Upper lobe of right lung (tissue), 1 donor: Measurements from ENCODE around the gene KRTAP12-3. TPM values are rescaled to one million over a fixed set of nuclear protein-coding genes. Genes with fewer than 3 reads are reported as not detected.

ENCODE experiments used
- ATAC-seq: fragments of 200-7000 bp; cut with Tn5 transposase; one replicate; pipeline ENCODE4 v1.9.1; 2020; ENCODE audit warnings: mild to moderate bottlenecking, moderate library complexity
- DNase-seq: peaks from one replicate; pipeline ENCODE4 v3.0.0-alpha.2; 2020
- H3K27ac ChIP-seq: fragments of 200-600 bp; one replicate; pipeline ENCODE4 v1.8.0; 2022
- H3K27me3 ChIP-seq: fragments of 200-600 bp; one replicate; pipeline ENCODE4 v1.8.0; 2022; ENCODE audit warnings: mild to moderate bottlenecking
- H3K36me3 ChIP-seq: fragments of 200-600 bp; one replicate; pipeline ENCODE4 v1.8.0; 2022
- H3K4me1 ChIP-seq: fragments of 200-600 bp; one replicate; pipeline ENCODE4 v1.8.0; 2022
- H3K4me3 ChIP-seq: fragments of 200-600 bp; one replicate; pipeline ENCODE4 v1.8.0; 2022; ENCODE audit warnings: mild to moderate bottlenecking
- H3K9me3 ChIP-seq: fragments of 200-600 bp; one replicate; pipeline ENCODE4 v1.8.0; 2022
- CTCF ChIP-seq: fragments of 200-600 bp; IDR thresholded peaks from one replicate; pipeline ENCODE4 v1.8.0; 2022; ENCODE audit warnings: antibody characterized with exemption
- intact Hi-C: fragments of 100-400 bp; cut with DNase I; formaldehyde crosslinking; loops from one replicate; pipeline ENCODE4 v1.11.0; 2022
- total RNA-seq: library from RNA; stranded (reverse); fragmentation: NEBNext Ultra II Directional; extraction: Animal tissue kit (Norgen Biotek cat#: 25700); gene quantifications from one replicate; pipeline ENCODE4 v1.2.1, GENCODE V29; 2021
- donor health status: DM: no; HTN: yes; CAD: no; lungs with severe emphysema.

Gene KRTAP12-3
- total RNA-seq, 1 donor from 2014 or later: not detected

GRCh38 chr21:44615911-44616590 lies 41.7 kb upstream of the KRTAP12-3 start:
- Histone ChIP-seq H3K4me1 (no peaks in the 10 kb centered on the region), H3K27me3 (no peaks in the 10 kb centered on the region), H3K36me3 (no peaks in the 10 kb centered on the region), H3K27ac (no peak overlapping the region), H3K9me3 (no peaks in the 10 kb centered on the region), H3K4me3 (no peak overlapping the region)
- DNase-seq (peak; percentile 54), ATAC-seq (no peak)
- intact Hi-C loops: no loop called here
- no peak for TF ChIP-seq CTCF

GRCh38 chr21:44616591-44616926 lies 41.2 kb upstream of the KRTAP12-3 start:
- intact Hi-C loops: no loop called here
- DNase-seq: no peak
- Histone ChIP-seq H3K36me3 (no peaks in the 10 kb centered on the region), H3K27me3 (no peaks in the 10 kb centered on the region), H3K4me3 (no peak overlapping the region), H3K4me1 (no peaks in the 10 kb centered on the region), H3K9me3 (no peaks in the 10 kb centered on the region), H3K27ac (no peak overlapping the region)
- ATAC-seq: no peak
- TF ChIP-seq CTCF: no peak

- DNase-seq: peak; percentile 51
- intact Hi-C loops: no loop called here
- Histone ChIP-seq H3K4me3 (no peak overlapping the region), H3K27me3 (no peaks in the 10 kb centered on the region), H3K36me3 (no peaks in the 10 kb centered on the region), H3K4me1 (no peaks in the 10 kb centered on the region), H3K9me3 (no peaks in the 10 kb centered on the region), H3K27ac (no peak overlapping the region)
- no peak for TF ChIP-seq CTCF
- ATAC-seq: no peak
Measured at GRCh38 chr21:44617071-44617501, 40.6 kb upstream of the KRTAP12-3 start.

GRCh38 chr21:44618504-44618903 lies 39.2 kb upstream of the KRTAP12-3 start:
- DNase-seq (peak; percentile 64), ATAC-seq (peak; percentile 79)
- Histone ChIP-seq H3K27me3 (no peaks in the 10 kb centered on the region), H3K36me3 (no peaks in the 10 kb centered on the region), H3K4me1 (no peaks in the 10 kb centered on the region), H3K9me3 (peaks cover 5% of the 10 kb centered on the region), H3K4me3 (no peak overlapping the region), H3K27ac (no peak overlapping the region)
- peak; percentile 23 for TF ChIP-seq CTCF
- intact Hi-C loops: no loop called here

GRCh38 chr21:44618909-44619308 lies 38.8 kb upstream of the KRTAP12-3 start:
- Histone ChIP-seq H3K4me3 (no peak overlapping the region), H3K27ac (peak overlapping the region; percentile 39), H3K4me1 (no peaks in the 10 kb centered on the region), H3K9me3 (peaks cover 9% of the 10 kb centered on the region), H3K27me3 (no peaks in the 10 kb centered on the region), H3K36me3 (no peaks in the 10 kb centered on the region)
- intact Hi-C loops: no loop called here
- peak; percentile 44 for ATAC-seq
- no peak for DNase-seq
- TF ChIP-seq CTCF: no peak

- intact Hi-C loops: no loop called here
- TF ChIP-seq CTCF: no peak
- H3K27ac ChIP-seq: no peak overlapping the region
- ATAC-seq (no peak), DNase-seq (no peak)
- H3K4me1 ChIP-seq: no peaks in the 10 kb centered on the region
- no peak overlapping the region for H3K4me3 ChIP-seq
- H3K27me3 ChIP-seq: no peaks in the 10 kb centered on the region
- peaks cover 12% of the 10 kb centered on the region for H3K9me3 ChIP-seq
- H3K36me3 ChIP-seq: no peaks in the 10 kb centered on the region
Measured at GRCh38 chr21:44619886-44620285, 37.8 kb upstream of the KRTAP12-3 start.
